ENCODE data around the gene KIF3C. TPM values are rescaled to one million over a fixed set of nuclear protein-coding genes. Genes with fewer than 3 reads are reported as not detected.
"Not testable (repeated sequence)": the region's sequence is repeated elsewhere in the genome, so short reads cannot be mapped to it uniquely, and the experiment has no call there.

The KIF3C gene
- total RNA-seq, 4 donors from 2014 or later, result 3.6 to 6.7 (median 4.2) TPM

DNA sequence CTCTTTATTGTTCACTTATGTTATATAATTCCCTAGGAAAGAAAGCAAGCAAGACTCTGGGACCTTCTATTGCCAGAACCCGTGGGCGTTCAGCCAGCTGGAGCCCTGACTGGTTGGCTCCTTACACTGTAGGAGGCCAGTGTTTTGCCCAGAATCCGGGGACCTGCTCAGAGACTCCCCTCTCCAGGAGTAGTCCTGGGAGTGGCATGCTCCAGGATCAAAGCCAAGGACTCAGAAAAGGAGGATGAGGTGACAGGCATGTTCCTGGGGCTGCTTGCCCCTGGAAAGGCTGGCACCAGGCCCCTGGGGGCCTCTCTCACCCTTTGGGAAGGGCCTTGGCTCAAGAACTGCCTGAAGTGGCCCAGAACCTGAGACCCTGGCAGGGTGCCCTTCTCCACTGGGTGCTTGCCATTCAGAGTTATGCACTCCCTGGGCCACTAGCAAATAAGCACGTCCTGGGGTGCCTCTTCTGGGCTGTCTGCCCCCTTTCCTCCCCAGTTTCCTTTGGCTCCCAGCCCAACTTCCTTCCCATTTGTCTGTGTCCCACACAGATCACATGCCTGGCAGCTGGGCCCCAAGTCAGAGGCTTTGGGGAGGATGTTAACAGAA is 19.6 kb upstream of the KIF3C start:
- intact Hi-C loops (cut with DNase I; ENCODE audit: low total_unique reads), result no loop called here
- TF ChIP-seq, protein P1, sequence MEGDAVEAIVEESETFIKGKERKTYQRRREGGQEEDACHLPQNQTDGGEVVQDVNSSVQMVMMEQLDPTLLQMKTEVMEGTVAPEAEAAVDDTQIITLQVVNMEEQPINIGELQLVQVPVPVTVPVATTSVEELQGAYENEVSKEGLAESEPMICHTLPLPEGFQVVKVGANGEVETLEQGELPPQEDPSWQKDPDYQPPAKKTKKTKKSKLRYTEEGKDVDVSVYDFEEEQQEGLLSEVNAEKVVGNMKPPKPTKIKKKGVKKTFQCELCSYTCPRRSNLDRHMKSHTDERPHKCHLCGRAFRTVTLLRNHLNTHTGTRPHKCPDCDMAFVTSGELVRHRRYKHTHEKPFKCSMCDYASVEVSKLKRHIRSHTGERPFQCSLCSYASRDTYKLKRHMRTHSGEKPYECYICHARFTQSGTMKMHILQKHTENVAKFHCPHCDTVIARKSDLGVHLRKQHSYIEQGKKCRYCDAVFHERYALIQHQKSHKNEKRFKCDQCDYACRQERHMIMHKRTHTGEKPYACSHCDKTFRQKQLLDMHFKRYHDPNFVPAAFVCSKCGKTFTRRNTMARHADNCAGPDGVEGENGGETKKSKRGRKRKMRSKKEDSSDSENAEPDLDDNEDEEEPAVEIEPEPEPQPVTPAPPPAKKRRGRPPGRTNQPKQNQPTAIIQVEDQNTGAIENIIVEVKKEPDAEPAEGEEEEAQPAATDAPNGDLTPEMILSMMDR (IDR thresholded peaks at IDR 0.05), result no peak
- TF ChIP-seq POLR2A (IDR thresholded peaks at IDR 0.05), result no peak
- no peak overlapping the region for H3K4me3 ChIP-seq (ENCODE audit: low read depth, poor library complexity, severe bottlenecking)
- WGBS, 2 donors, result 8 to 12% methylated on average over 4 of the region's 4 CpGs
- peak; percentile 67 to 92 for DNase-seq (ENCODE audit: low spot score in 2 of 2)

DNA sequence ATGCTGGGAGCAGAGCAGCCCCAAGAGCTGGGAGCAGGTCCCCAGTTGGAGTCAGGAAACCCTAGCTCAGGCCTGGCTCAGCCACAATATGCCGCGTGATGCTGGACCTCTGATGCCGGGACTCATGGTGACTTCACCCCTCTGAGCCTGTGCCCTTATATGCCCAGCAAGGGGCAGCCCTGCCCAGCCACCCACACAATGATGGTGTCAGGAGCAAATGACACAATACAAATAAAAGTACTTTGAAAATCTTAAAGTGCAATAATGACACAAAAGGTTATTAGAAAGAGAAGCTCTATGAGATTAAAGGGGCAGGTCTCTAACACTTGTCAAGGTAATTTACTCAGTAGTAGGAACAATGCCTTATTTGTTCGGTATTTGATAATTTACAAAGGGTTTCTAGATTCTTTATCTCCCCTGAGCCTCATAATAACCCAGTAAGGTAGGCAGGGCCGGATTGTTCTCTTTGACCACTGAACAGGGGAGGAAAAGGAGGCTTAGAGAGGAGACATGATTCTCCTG is 18.3 kb upstream of the KIF3C start:
- WGBS, 2 donors, result 47 to 59% methylated on average over 5 of the region's 5 CpGs
- intact Hi-C loops (cut with DNase I; ENCODE audit: low total_unique reads), result no loop called here
- no peak for TF ChIP-seq POLR2A (IDR thresholded peaks at IDR 0.05)
- TF ChIP-seq, protein P1 (IDR thresholded peaks at IDR 0.05), result no peak

DNA sequence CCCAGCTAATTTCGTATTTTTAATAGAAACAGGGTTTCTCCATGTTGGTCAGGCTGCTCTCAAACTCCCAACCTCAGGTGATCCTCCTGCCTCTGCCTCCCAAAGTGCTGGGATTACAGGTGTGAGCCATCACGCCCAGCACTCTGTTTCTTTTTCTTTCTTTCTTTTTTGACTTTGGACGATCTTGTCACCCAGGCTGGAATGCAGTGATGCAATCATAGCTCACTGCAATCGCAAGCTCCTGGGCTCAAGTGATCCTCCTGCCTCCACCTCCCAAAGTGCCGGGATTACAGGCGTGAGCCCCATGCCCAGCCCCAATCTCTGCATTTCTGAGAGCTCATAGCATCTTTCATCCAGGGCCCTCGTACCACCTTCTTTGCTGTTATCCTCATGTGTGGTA is 17.1 kb upstream of the KIF3C start:
- WGBS, 2 donors, result 74 to 83% methylated on average over 7 of the region's 7 CpGs
- intact Hi-C loops (cut with DNase I; ENCODE audit: low total_unique reads); H3K4me3 ChIP-seq (ENCODE audit: low read depth, poor library complexity, severe bottlenecking); DNase-seq (ENCODE audit: low spot score in 2 of 2): not testable (repeated sequence)

More for the DNA sequence above, 18.3 kb upstream of the KIF3C start:
- DNase-seq (ENCODE audit: low spot score in 2 of 2), result no peak
- no peak overlapping the region for H3K4me3 ChIP-seq (ENCODE audit: low read depth, poor library complexity, severe bottlenecking)

DNA sequence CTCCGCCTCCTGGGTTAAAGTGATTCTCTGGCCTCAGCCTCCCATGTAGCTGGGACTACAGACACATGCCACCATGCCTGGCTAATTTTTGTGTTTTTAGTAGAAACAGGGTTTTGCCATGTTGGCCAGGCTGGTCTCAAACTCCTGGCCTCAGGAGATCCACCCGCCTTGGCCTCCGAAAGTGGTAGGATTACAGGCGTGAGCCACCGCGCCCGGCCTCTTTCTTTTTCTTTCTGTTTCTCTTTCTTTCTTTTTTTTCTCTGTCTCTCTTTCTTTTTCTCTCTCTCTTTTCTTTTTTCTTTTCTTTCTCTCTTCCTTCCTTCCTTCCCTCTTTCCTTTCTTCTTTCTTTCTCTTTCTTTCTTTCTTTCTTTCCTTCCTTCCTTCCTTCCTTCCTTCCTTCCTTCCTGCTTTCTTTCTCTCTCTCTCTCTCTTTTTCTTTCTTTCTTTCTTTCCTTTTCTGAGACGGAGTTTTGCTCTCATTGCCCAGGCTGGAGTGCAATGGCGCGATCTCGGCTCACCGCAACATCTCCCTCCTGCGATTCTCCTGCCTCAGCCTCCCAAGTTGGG is 16.6 kb upstream of the KIF3C start:
- intact Hi-C loops (cut with DNase I; ENCODE audit: low total_unique reads); H3K4me3 ChIP-seq (ENCODE audit: low read depth, poor library complexity, severe bottlenecking); DNase-seq (ENCODE audit: low spot score in 2 of 2): not testable (repeated sequence)
- 94 to 95% methylated on average over 12 to 13 of the region's 13 CpGs for WGBS, 2 donors

DNA sequence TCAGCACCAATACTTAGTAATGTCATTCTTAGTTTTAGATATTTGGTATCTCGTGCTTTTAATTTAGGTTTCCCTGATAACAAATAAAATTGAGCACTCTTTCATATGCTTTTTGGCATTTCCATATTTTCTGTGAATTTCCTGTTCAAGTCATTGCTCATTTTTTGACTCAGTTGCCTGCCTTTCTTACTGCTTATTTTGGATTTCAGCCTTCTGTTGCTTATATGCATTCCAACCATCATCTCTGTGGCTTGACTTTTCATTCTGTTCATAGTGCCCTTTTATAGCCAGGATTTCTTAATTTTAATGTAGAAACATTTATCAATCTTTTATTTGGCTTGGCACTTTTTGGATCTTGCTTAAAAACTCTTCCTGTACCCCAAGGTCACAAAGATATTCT is 14.5 kb upstream of the KIF3C start:
- TF ChIP-seq, protein P1 (IDR thresholded peaks at IDR 0.05), result no peak
- TF ChIP-seq POLR2A (IDR thresholded peaks at IDR 0.05), result no peak
- 79 to 94% methylated on average over 1 of the region's 1 CpG for WGBS, 2 donors
- H3K4me3 ChIP-seq (ENCODE audit: low read depth, poor library complexity, severe bottlenecking), result no peak overlapping the region
- intact Hi-C loops (cut with DNase I; ENCODE audit: low total_unique reads), result no loop called here
- no peak for DNase-seq (ENCODE audit: low spot score in 2 of 2)

DNA sequence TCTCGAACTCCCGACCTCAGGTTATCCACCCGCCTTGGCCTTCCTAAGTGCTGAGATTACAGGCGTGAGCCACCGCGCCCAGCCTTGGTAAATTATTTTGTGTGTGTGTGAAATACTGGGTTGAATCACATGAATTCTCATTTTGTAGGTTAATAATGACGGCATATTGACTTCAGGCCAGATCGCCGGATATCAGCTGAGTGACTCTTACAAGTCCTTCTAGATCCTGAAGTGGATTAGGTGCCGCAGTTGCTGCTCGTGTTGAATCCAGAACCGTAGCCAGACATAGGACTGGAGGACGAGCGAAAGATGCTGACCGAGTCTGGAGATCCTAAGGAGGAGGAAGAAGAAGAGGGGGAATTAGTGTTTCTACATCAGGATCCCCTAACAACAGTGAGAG is 12.2 kb upstream of the KIF3C start:
- TF ChIP-seq, protein P1 (IDR thresholded peaks at IDR 0.05), result no peak
- TF ChIP-seq POLR2A (IDR thresholded peaks at IDR 0.05), result no peak
- H3K4me3 ChIP-seq (ENCODE audit: low read depth, poor library complexity, severe bottlenecking), result no peak overlapping the region
- WGBS, 2 donors, result 91 to 96% methylated on average over 15 of the region's 15 CpGs
- no peak for DNase-seq (ENCODE audit: low spot score in 2 of 2)
- intact Hi-C loops (cut with DNase I; ENCODE audit: low total_unique reads), result no loop called here

DNA sequence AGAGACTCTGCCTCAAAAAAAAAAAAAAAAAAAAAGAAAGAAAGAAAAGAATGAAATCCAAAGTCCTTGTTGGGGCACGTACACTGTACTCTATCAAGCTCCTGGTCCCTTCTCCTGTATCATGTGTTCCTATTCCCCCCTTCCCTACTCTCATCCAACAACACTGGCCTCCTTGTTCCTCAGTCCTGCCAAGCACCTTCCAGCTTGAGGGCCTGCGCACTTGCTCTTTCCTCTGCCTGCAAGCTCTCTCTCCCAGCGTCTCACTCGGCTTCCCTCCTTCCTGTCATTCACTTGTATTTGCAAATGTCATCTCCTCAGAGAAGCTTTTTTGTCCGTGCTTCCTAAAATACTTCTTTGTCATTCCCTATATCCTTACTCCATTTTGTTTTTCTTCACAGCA is 10.8 kb upstream of the KIF3C start:
- intact Hi-C loops (cut with DNase I; ENCODE audit: low total_unique reads), result no loop called here
- 73 to 83% methylated on average over 5 of the region's 5 CpGs for WGBS, 2 donors
- no peak overlapping the region for H3K4me3 ChIP-seq (ENCODE audit: low read depth, poor library complexity, severe bottlenecking)
- TF ChIP-seq POLR2A (IDR thresholded peaks at IDR 0.05), result no peak
- TF ChIP-seq, protein P1 (IDR thresholded peaks at IDR 0.05), result no peak
- DNase-seq (ENCODE audit: low spot score in 2 of 2), result no peak
